HepG2 (cell line): Measurements from ENCODE around the gene PSMD8.

ENCODE experiments used
- FOXK1 ChIP-seq: sonication (generic); formaldehyde crosslinking; IDR thresholded peaks from 2 replicates; pipeline ENCODE4 v1.4.0; 2020; ENCODE audit warnings: low read depth, missing genetic modification reagents, borderline replicate concordance
- KDM1A ChIP-seq: IDR thresholded peaks from 2 replicates; pipeline ENCODE4 v1.6.1; 2016; ENCODE audit warnings: missing compliant biosample characterization
- NFKBIZ ChIP-seq: IDR thresholded peaks from 2 replicates; pipeline ENCODE4 v1.6.1; 2018; ENCODE audit warnings: missing genetic modification reagents, missing compliant biosample characterization
- POLR2A ChIP-seq, 2 experiments: IDR thresholded peaks; 2 replicates each; pipeline ENCODE4 v1.6.1; 2011; ENCODE audit warnings: low read depth in 2 of 2, low read length in 2 of 2, mild to moderate bottlenecking in 1 of 2, moderate library complexity in 1 of 2; ENCODE audit not compliant: insufficient read depth in 1 of 2
- ZNF253 ChIP-seq: sonication (generic); formaldehyde crosslinking; IDR thresholded peaks from 2 replicates; pipeline ENCODE4 v1.8.0; 2022; ENCODE audit warnings: mild to moderate bottlenecking, missing genetic modification reagents, borderline replicate concordance
- ZNF331 ChIP-seq: sonication (generic); formaldehyde crosslinking; IDR thresholded peaks from 2 replicates; pipeline ENCODE4 v1.4.0; 2020; ENCODE audit warnings: missing genetic modification reagents
- ZNF766 ChIP-seq: sonication (generic); formaldehyde crosslinking; IDR thresholded peaks from 2 replicates; pipeline ENCODE4 v1.5.0; 2020; ENCODE audit warnings: missing genetic modification reagents, borderline replicate concordance
- TF ChIP-seq, protein P1 (sequence below), 2 experiments: IDR thresholded peaks; 2 replicates each; pipeline ENCODE4 v1.6.1; 2011 to 2012; ENCODE audit warnings: low read length in 2 of 2, borderline replicate concordance in 1 of 2, low read depth in 1 of 2, mild to moderate bottlenecking in 1 of 2, moderate library complexity in 1 of 2
- TF ChIP-seq, protein P2 (sequence below): sonication (generic); formaldehyde crosslinking; IDR thresholded peaks from 2 replicates; pipeline ENCODE4 v1.5.0; 2020; ENCODE audit warnings: missing genetic modification reagents

DNA sequence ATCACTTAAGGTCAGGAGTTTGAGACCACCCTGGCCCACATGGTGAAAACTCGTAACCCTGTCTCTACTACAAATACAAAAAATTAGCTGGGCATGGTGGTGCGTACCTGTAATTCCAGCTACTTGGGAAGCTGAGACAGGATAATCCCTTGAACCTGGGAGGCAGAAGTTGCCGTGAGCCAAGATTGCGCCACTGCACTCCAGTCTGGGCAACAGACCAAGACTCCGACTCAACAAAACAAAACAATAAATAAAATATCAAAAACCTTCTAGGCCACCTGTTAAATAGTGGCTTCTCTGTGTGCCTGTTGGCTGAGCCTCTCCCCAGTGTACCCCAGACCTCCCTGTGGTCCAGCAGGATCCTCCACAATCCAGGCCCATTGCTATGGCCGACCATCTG, 3.3 kb upstream of the PSMD8 start:
- TF ChIP-seq NFKBIZ (CRISPR knock-in tag), result no peak
- TF ChIP-seq, protein P1, sequence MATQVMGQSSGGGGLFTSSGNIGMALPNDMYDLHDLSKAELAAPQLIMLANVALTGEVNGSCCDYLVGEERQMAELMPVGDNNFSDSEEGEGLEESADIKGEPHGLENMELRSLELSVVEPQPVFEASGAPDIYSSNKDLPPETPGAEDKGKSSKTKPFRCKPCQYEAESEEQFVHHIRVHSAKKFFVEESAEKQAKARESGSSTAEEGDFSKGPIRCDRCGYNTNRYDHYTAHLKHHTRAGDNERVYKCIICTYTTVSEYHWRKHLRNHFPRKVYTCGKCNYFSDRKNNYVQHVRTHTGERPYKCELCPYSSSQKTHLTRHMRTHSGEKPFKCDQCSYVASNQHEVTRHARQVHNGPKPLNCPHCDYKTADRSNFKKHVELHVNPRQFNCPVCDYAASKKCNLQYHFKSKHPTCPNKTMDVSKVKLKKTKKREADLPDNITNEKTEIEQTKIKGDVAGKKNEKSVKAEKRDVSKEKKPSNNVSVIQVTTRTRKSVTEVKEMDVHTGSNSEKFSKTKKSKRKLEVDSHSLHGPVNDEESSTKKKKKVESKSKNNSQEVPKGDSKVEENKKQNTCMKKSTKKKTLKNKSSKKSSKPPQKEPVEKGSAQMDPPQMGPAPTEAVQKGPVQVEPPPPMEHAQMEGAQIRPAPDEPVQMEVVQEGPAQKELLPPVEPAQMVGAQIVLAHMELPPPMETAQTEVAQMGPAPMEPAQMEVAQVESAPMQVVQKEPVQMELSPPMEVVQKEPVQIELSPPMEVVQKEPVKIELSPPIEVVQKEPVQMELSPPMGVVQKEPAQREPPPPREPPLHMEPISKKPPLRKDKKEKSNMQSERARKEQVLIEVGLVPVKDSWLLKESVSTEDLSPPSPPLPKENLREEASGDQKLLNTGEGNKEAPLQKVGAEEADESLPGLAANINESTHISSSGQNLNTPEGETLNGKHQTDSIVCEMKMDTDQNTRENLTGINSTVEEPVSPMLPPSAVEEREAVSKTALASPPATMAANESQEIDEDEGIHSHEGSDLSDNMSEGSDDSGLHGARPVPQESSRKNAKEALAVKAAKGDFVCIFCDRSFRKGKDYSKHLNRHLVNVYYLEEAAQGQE (IDR thresholded peaks at IDR 0.05; ENCODE audit: borderline replicate concordance in 1 of 2, low read depth in 1 of 2, low read length in 2 of 2), result no peak
- TF ChIP-seq POLR2A (IDR thresholded peaks at IDR 0.05; ENCODE audit: insufficient read depth in 1 of 2, low read depth in 2 of 2, low read length in 2 of 2), result no peak
- no peak for TF ChIP-seq ZNF766 (CRISPR knock-in tag)
- TF ChIP-seq ZNF253 (CRISPR knock-in tag), result no peak
- no peak for TF ChIP-seq ZNF331
- no peak for TF ChIP-seq KDM1A (CRISPR knock-in tag)
- TF ChIP-seq FOXK1 (CRISPR knock-in tag), result no peak
- TF ChIP-seq, protein P2, sequence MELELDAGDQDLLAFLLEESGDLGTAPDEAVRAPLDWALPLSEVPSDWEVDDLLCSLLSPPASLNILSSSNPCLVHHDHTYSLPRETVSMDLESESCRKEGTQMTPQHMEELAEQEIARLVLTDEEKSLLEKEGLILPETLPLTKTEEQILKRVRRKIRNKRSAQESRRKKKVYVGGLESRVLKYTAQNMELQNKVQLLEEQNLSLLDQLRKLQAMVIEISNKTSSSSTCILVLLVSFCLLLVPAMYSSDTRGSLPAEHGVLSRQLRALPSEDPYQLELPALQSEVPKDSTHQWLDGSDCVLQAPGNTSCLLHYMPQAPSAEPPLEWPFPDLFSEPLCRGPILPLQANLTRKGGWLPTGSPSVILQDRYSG, result no peak
